ENCODE measurements around the gene NBPF1. TPM values are rescaled to one million over a fixed set of nuclear protein-coding genes. Genes with fewer than 3 reads are reported as not detected.

NBPF1 gene
- total and polyA plus RNA-seq, 9 of the 15 experiments (the other 6 are each of a cell fraction or from before 2014, with no cell fraction given) = 5.2 to 42.6 (median 24.1) TPM

GRCh38 chr1:16613185-16614147 is at the start of gene NBPF1 (continued):
- TF ChIP-seq CBX8 (IDR thresholded peaks at IDR 0.05; ENCODE audit: borderline replicate concordance, extremely low read depth, low read depth, low read length, poor library complexity, severe bottlenecking) (no peak), ZMIZ1 (IDR thresholded peaks at IDR 0.05; ENCODE audit: low read depth in 2 of 2, low read length in 2 of 2) (peak in 1 of 2 experiments; percentile 66; a peak in 2 of 4 replicates), NR1H2 (CRISPR knock-in tag; IDR thresholded peaks at IDR 0.05) (no peak), KLF16 (IDR thresholded peaks at IDR 0.05) (no peak), ZNF830 (CRISPR knock-in tag; IDR thresholded peaks at IDR 0.05) (no peak), FOXJ3 (CRISPR knock-in tag; IDR thresholded peaks at IDR 0.05) (no peak), RBM25 (IDR thresholded peaks at IDR 0.05; ENCODE audit: low read depth, low read length, severe bottlenecking) (no peak), ZNF76 (CRISPR knock-in tag; IDR thresholded peaks at IDR 0.05; ENCODE audit: borderline replicate concordance) (peak; percentile 92), DMBX1 (CRISPR knock-in tag; IDR thresholded peaks at IDR 0.05; ENCODE audit: borderline replicate concordance) (peak; percentile 92), ZFP91 (CRISPR knock-in tag; IDR thresholded peaks at IDR 0.05) (peak; percentile 100), ZKSCAN3 (CRISPR knock-in tag; IDR thresholded peaks at IDR 0.05) (no peak), JUNB (CRISPR knock-in tag; conservative IDR thresholded peaks at IDR 0.05) (peak; percentile 4; the same call in 1 of the 2 replicates), NR3C1 (CRISPR knock-in tag; IDR thresholded peaks at IDR 0.05) (no peak), ZNF124 (CRISPR knock-in tag; IDR thresholded peaks at IDR 0.05) (no peak), ZNF583 (CRISPR knock-in tag; IDR thresholded peaks at IDR 0.05) (peak; percentile 86), NCOA4 (IDR thresholded peaks at IDR 0.05; ENCODE audit: partially characterized antibody) (no peak), ZFP1 (CRISPR knock-in tag; IDR thresholded peaks at IDR 0.05) (peak; percentile 78), SNRNP70 (optimal IDR thresholded peaks at IDR 0.05; ENCODE audit: low read depth, low read length) (no peak), MXD1 (CRISPR knock-in tag; IDR thresholded peaks at IDR 0.05; ENCODE audit: borderline replicate concordance, poor library complexity, severe bottlenecking) (peak; percentile 70), ZNF174 (CRISPR knock-in tag; IDR thresholded peaks at IDR 0.05) (no peak), ZNF551 (CRISPR knock-in tag; IDR thresholded peaks at IDR 0.05) (no peak), FIP1L1 (IDR thresholded peaks at IDR 0.05; ENCODE audit: low read depth, low read length, poor library complexity, severe bottlenecking) (peak; percentile 100), MAFK (IDR thresholded peaks at IDR 0.05; ENCODE audit: low read length) (no peak; the same call in 1 of the 2 replicates)
